GM23248 (cell line): Measurements from ENCODE around the gene KIAA1549. TPM values are rescaled to one million over a fixed set of nuclear protein-coding genes. Genes with fewer than 3 reads are reported as not detected.

ENCODE experiments used
- DNase-seq: peaks from one replicate; pipeline ENCODE4 v3.0.0-alpha.2; 2015
- H2AFZ ChIP-seq: fragments of 200-600 bp; sonication (generic); 2 replicates; pipeline ENCODE4 v1.6.1; 2016; ENCODE audit warnings: antibody characterized with exemption
- H3F3A ChIP-seq: fragments of 200-600 bp; sonication (generic); 2 replicates; pipeline ENCODE4 v1.6.1; 2016; ENCODE audit warnings: mild to moderate bottlenecking, antibody characterized with exemption, mixed run types; ENCODE audit not compliant: insufficient read depth
- H3K27ac ChIP-seq: fragments of 200-600 bp; sonication (generic); 2 replicates; pipeline ENCODE4 v1.5.1; 2016; ENCODE audit warnings: mild to moderate bottlenecking
- H3K27me3 ChIP-seq: fragments of 200-600 bp; sonication (generic); replicated peaks from 2 replicates; pipeline ENCODE4 v1.6.1; 2016; ENCODE audit warnings: mild to moderate bottlenecking; ENCODE audit not compliant: insufficient read depth
- H3K36me3 ChIP-seq: fragments of 200-600 bp; sonication (generic); 2 replicates; pipeline ENCODE4 v1.6.1; 2016; ENCODE audit warnings: low read depth, mild to moderate bottlenecking
- H3K4me1 ChIP-seq: fragments of 200-600 bp; sonication (generic); 2 replicates; pipeline ENCODE4 v1.6.1; 2016; ENCODE audit warnings: mild to moderate bottlenecking; ENCODE audit not compliant: insufficient read depth
- H3K4me2 ChIP-seq: fragments of 200-600 bp; sonication (generic); one replicate; pipeline ENCODE4 v1.6.1; 2016; ENCODE audit warnings: mild to moderate bottlenecking; ENCODE audit not compliant: unreplicated experiment
- H3K4me3 ChIP-seq: fragments of 200-600 bp; sonication (generic); 2 replicates; pipeline ENCODE4 v1.5.1; 2016; ENCODE audit warnings: mild to moderate bottlenecking
- H3K79me2 ChIP-seq: fragments of 200-600 bp; sonication (generic); 2 replicates; pipeline ENCODE4 v1.6.1; 2016; ENCODE audit warnings: mild to moderate bottlenecking; ENCODE audit not compliant: insufficient read depth
- H3K9ac ChIP-seq: fragments of 200-600 bp; sonication (generic); 2 replicates; pipeline ENCODE4 v1.6.1; 2016; ENCODE audit warnings: mild to moderate bottlenecking
- H3K9me2 ChIP-seq: fragments of 200-600 bp; sonication (generic); 2 replicates; pipeline ENCODE4 v1.6.1; 2016; ENCODE audit warnings: mixed run types, mild to moderate bottlenecking, moderate library complexity; ENCODE audit not compliant: insufficient read depth
- H3K9me3 ChIP-seq: fragments of 200-600 bp; sonication (generic); one replicate; pipeline ENCODE4 v1.6.1; 2017; ENCODE audit warnings: low read depth
- H4K20me1 ChIP-seq: fragments of 200-600 bp; sonication (generic); 2 replicates; pipeline ENCODE4 v1.6.0; 2016; ENCODE audit not compliant: insufficient read depth
- EZH2 ChIP-seq: fragments of 200-600 bp; sonication (generic); IDR thresholded peaks from 2 replicates; pipeline ENCODE4 v1.6.1; 2018; ENCODE audit warnings: antibody characterized with exemption, mild to moderate bottlenecking; ENCODE audit not compliant: insufficient read depth, poor library complexity, severe bottlenecking
- EZH2phosphoT487 ChIP-seq: fragments of 200-600 bp; sonication (generic); IDR thresholded peaks from 2 replicates; pipeline ENCODE4 v1.6.1; 2018; ENCODE audit warnings: antibody characterized with exemption, moderate library complexity, mild to moderate bottlenecking, low read depth; ENCODE audit not compliant: insufficient read depth
- WGBS, 2 experiments: methylation state at CpG; one replicate each; pipeline ENCODE4 v1.1.6; 2015 to 2017; ENCODE audit warnings: low lambda C conversion rate in 2 of 2, low coverage in 1 of 2; ENCODE audit errors: missing lambda C conversion rate in 2 of 2; 5-methylcytosine and 5-hydroxymethylcytosine counted together
- in situ Hi-C: fragments of 300-500 bp; cut with MboI; formaldehyde crosslinking; loops from 2 replicates; pipeline ENCODE4 v1.15.0; 2020
- polyA plus RNA-seq: library from polyadenylated mRNA; unstranded; fragments of >200 nt; fragmentation: Nextera tagmentation; extraction: Ambion mirVana; gene quantifications from 2 replicates; pipeline ENCODE4 v1.2.1, GENCODE V29; 2016
- total RNA-seq: library from RNA; depleted of rRNA; stranded (reverse); fragments of >200 nt; shearing (Covaris generic); gene quantifications from 2 replicates; pipeline ENCODE4 v1.2.3, GENCODE V29; 2014

KIAA1549 gene
- total and polyA plus RNA-seq, 2 experiments from 2014 or later: 2.1 to 3.0 TPM

- H3K27me3 ChIP-seq: no peaks in the 10 kb centered on the region
- H3K4me2 ChIP-seq: no peak overlapping the region
- no peak for DNase-seq
- H3K9me2 ChIP-seq: no peaks in the 10 kb centered on the region
- in situ Hi-C loops: loop anchor here (25.0 kb wide), 1 partner anchor 188 kb away; no protein-coding TSS in a partner anchor
- H4K20me1 ChIP-seq: no peaks in the 10 kb centered on the region
- H3K36me3 ChIP-seq: no peaks in the 10 kb centered on the region
- H3K27ac ChIP-seq: no peak overlapping the region
- no peaks in the 10 kb centered on the region for H3K9me3 ChIP-seq
- 83 to 90% methylated on average over 7 to 8 of the region's 8 CpGs for WGBS, 2 experiments
- H2AFZ ChIP-seq: no peak overlapping the region
- TF ChIP-seq EZH2phosphoT487: no peak
- H3K4me3 ChIP-seq: no peak overlapping the region
- no peak overlapping the region for H3K9ac ChIP-seq
- no peaks in the 10 kb centered on the region for H3K79me2 ChIP-seq
- H3K4me1 ChIP-seq: peaks cover 6% of the 10 kb centered on the region; the same call in 1 of the 2 replicates
- no peaks in the 10 kb centered on the region for H3F3A ChIP-seq
Observed at GRCh38 chr7:138898802-138899201, 82.4 kb downstream of the KIAA1549 start.

- Histone ChIP-seq H3K4me2 (no peak overlapping the region), H3K4me3 (no peak overlapping the region), H3K36me3 (no peaks in the 10 kb centered on the region), H3K27me3 (no peaks in the 10 kb centered on the region), H2AFZ (no peak overlapping the region), H3K27ac (no peak overlapping the region), H4K20me1 (no peaks in the 10 kb centered on the region), H3F3A (no peaks in the 10 kb centered on the region), H3K4me1 (peaks cover 6% of the 10 kb centered on the region; the same call in 1 of the 2 replicates), H3K9me3 (no peaks in the 10 kb centered on the region), H3K9ac (no peak overlapping the region), H3K79me2 (no peaks in the 10 kb centered on the region), H3K9me2 (no peaks in the 10 kb centered on the region)
- in situ Hi-C loops: loop anchor here (25.0 kb wide), 1 partner anchor 189 kb away; no protein-coding TSS in a partner anchor
- WGBS, 2 experiments: 79 to 80% methylated on average over 3 of the region's 3 CpGs
- TF ChIP-seq EZH2: no peak
- peak; percentile 8 for DNase-seq
Observed at GRCh38 chr7:138898255-138898654, 82.9 kb downstream of the KIAA1549 start.

GRCh38 chr7:138895679-138896078 is 85.5 kb downstream of the KIAA1549 start:
- Histone ChIP-seq H3K27me3 (no peaks in the 10 kb centered on the region), H3K9me2 (no peaks in the 10 kb centered on the region), H3K4me3 (no peak overlapping the region), H3K4me2 (no peak overlapping the region), H3K4me1 (peaks cover 25% of the 10 kb centered on the region), H3K9ac (no peak overlapping the region), H3F3A (peaks cover 24% of the 10 kb centered on the region), H3K36me3 (no peaks in the 10 kb centered on the region), H2AFZ (no peak overlapping the region), H3K9me3 (no peaks in the 10 kb centered on the region), H3K27ac (no peak overlapping the region), H3K79me2 (no peaks in the 10 kb centered on the region), H4K20me1 (no peaks in the 10 kb centered on the region)
- no peak for TF ChIP-seq EZH2
- no peak for TF ChIP-seq EZH2phosphoT487
- in situ Hi-C loops: loop anchor here (25.0 kb wide), 1 partner anchor 192 kb away; no protein-coding TSS in a partner anchor
- 74 to 82% methylated on average over 7 of the region's 7 CpGs for WGBS, 2 experiments
- no peak for DNase-seq

- TF ChIP-seq EZH2 (no peak), EZH2phosphoT487 (no peak)
- no peak overlapping the region for H3K4me2 ChIP-seq
- no peak overlapping the region for H2AFZ ChIP-seq
- peaks cover 35% of the 10 kb centered on the region for H3K4me1 ChIP-seq
- no peaks in the 10 kb centered on the region for H3K9me3 ChIP-seq
- no peak overlapping the region for H3K27ac ChIP-seq
- in situ Hi-C loops: loop anchor here (25.0 kb wide), 1 partner anchor 194 kb away; no protein-coding TSS in a partner anchor
- H3K36me3 ChIP-seq: no peaks in the 10 kb centered on the region
- WGBS, 2 experiments: 95 to 96% methylated on average over 4 of the region's 4 CpGs
- no peaks in the 10 kb centered on the region for H3K79me2 ChIP-seq
- DNase-seq: no peak
- no peaks in the 10 kb centered on the region for H4K20me1 ChIP-seq
- H3K27me3 ChIP-seq: no peaks in the 10 kb centered on the region
- no peak overlapping the region for H3K9ac ChIP-seq
- peaks cover 31% of the 10 kb centered on the region for H3F3A ChIP-seq
- no peak overlapping the region for H3K4me3 ChIP-seq
- H3K9me2 ChIP-seq: no peaks in the 10 kb centered on the region
Observed at GRCh38 chr7:138893258-138893657, 87.9 kb downstream of the KIAA1549 start.

DNA sequence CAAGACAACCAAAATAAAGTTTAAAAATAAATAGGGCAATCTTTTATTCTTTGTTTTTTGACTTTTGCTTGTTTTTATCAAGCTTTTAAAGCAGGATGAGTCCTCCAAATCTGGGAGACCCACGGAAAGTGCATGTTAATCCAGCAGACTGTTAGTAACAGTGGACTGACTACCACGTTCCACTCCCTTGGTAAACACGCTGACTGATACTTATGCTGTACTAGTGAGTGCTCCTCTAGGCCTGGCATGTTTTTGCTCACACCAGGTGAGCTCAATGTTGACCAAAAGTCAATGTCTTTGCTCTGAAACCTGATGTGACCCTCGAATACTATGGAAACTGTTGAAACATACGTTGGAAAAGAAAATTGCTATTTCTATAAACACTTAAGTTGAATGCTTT is 88.4 kb downstream of the KIAA1549 start:
- Histone ChIP-seq H3K27ac (no peak overlapping the region), H3K27me3 (no peaks in the 10 kb centered on the region), H4K20me1 (no peaks in the 10 kb centered on the region), H3K79me2 (no peaks in the 10 kb centered on the region), H3K9me2 (no peaks in the 10 kb centered on the region), H3K4me1 (peaks cover 35% of the 10 kb centered on the region), H3K36me3 (no peaks in the 10 kb centered on the region), H2AFZ (no peak overlapping the region), H3F3A (peaks cover 34% of the 10 kb centered on the region), H3K9ac (no peak overlapping the region), H3K4me2 (no peak overlapping the region), H3K4me3 (no peak overlapping the region), H3K9me3 (no peaks in the 10 kb centered on the region)
- in situ Hi-C loops: loop anchor here (25.0 kb wide), 1 partner anchor 194 kb away; no protein-coding TSS in a partner anchor
- WGBS, 2 experiments: 92 to 93% methylated on average over 5 of the region's 5 CpGs
- TF ChIP-seq EZH2phosphoT487 (no peak), EZH2 (no peak)
- no peak for DNase-seq
